ENCODE measurements around the gene RDH8.

- TF ChIP-seq, protein P1, sequence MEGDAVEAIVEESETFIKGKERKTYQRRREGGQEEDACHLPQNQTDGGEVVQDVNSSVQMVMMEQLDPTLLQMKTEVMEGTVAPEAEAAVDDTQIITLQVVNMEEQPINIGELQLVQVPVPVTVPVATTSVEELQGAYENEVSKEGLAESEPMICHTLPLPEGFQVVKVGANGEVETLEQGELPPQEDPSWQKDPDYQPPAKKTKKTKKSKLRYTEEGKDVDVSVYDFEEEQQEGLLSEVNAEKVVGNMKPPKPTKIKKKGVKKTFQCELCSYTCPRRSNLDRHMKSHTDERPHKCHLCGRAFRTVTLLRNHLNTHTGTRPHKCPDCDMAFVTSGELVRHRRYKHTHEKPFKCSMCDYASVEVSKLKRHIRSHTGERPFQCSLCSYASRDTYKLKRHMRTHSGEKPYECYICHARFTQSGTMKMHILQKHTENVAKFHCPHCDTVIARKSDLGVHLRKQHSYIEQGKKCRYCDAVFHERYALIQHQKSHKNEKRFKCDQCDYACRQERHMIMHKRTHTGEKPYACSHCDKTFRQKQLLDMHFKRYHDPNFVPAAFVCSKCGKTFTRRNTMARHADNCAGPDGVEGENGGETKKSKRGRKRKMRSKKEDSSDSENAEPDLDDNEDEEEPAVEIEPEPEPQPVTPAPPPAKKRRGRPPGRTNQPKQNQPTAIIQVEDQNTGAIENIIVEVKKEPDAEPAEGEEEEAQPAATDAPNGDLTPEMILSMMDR (IDR thresholded peaks at IDR 0.05; ENCODE audit: low read length) = no peak
- no peak for TF ChIP-seq EZH2 (optimal IDR thresholded peaks at IDR 0.05; ENCODE audit: low read depth, low read length)
Observed at GRCh38 chr19:10011974-10012373, 1.3 kb upstream of the RDH8 start.
